ENCODE results near the gene ZNF646. TPM values are rescaled to one million over a fixed set of nuclear protein-coding genes. Genes with fewer than 3 reads are reported as not detected.

The ZNF646 gene
- total RNA-seq, 6 experiments from 2014 or later, result 13.0 to 16.3 (median 14.7) TPM

DNA sequence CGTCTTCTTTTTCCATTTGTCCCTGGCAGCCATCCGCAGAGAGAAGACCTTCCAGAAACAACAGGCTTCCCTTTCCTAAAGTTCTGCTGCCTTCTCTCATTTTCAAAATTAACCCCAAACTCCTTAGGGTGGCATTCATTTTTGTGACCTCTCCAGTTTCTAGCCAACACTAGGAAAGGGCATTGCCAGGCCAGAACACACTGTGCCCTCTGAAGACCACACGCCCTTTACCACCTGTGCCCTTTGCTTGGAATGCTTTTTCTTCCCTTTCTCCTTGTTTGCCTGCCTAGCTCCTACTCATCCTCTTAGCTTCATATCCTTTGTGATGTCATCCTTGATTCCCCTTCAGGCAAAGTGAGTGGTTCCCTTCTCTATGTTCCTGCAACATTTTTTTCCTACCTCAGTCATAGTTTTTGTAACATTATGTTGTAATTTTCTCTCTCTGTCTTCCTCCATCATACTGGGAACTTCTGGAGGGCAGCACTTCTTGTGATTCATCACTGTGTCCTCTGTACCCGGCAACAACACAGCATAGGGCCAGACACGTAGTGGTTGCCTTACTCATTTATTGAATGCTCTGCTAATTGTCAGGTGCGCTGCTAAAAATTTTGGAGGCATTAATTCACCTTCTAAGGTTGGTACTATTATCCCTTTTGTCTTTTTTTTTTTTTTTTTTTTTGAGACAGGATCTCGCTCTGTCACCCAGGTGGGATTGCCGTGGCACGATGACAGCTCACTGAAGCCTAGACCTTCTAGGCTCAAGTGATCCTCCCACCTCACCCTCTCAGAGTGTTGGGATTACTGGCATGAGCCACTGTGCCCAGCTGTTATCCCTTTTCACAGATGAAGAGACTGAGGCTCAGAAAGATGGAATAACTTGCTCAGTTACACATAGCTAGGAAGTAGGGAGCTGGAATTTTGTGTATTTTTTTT, 44.3 kb downstream of the ZNF646 start:
- peaks cover 14% of the 10 kb centered on the region for H3K4me1 Mint-ChIP-seq (ENCODE audit: low read depth)
- H3K27ac Mint-ChIP-seq, result peak overlapping the region; percentile 99
- H3K27me3 Mint-ChIP-seq (ENCODE audit: insufficient read depth), result peaks cover 6% of the 10 kb centered on the region

GRCh38 chr16:31120129-31120528, 45.9 kb downstream of the ZNF646 start:
- DNase-seq, result no peak
- Mint-ChIP-seq H3K27me3 (ENCODE audit: insufficient read depth) (peaks cover 6% of the 10 kb centered on the region), H3K9me3 (no peaks in the 10 kb centered on the region), H3K4me3 (no peak overlapping the region), H3K27ac (no peak overlapping the region), H3K4me1 (ENCODE audit: low read depth) (peaks cover 14% of the 10 kb centered on the region), H3K36me3 (ENCODE audit: low read depth) (peaks cover 7% of the 10 kb centered on the region)
- TF ChIP-seq CTCF (IDR thresholded peaks at IDR 0.05), result no peak

More for the DNA sequence above, 44.3 kb downstream of the ZNF646 start:
- Mint-ChIP-seq H3K36me3 (ENCODE audit: low read depth) (peaks cover 12% of the 10 kb centered on the region), H3K4me3 (peak overlapping the region; percentile 91), H3K9me3 (no peaks in the 10 kb centered on the region)
- no peak for TF ChIP-seq CTCF (IDR thresholded peaks at IDR 0.05)
- peak; percentile 93 for DNase-seq

DNA sequence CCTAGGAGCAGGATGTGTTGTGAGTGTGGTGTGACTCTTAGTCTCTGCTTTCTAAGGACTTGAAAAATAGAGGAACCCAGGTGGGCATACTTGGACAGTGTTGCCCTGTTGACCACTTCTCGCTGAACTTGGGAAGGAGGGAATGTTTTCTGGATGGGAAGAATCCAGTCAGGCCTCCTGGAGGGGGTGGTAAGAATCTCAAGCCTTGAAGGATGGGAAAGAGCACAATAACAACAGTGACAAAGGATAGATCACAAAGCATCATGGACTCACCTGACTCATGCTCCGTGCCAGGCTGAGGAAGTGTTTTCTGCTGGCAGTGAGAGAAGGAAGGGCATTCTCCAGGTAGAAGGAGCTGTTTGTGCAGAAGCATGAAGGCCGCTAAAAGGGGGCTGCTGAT, 51.6 kb downstream of the ZNF646 start:
- Mint-ChIP-seq H3K4me3 (no peak overlapping the region), H3K36me3 (ENCODE audit: low read depth) (peaks cover 7% of the 10 kb centered on the region; the same call in 1 of the 2 replicates), H3K9me3 (no peaks in the 10 kb centered on the region), H3K27ac (no peak overlapping the region), H3K4me1 (ENCODE audit: low read depth) (no peaks in the 10 kb centered on the region), H3K27me3 (ENCODE audit: insufficient read depth) (peaks cover 4% of the 10 kb centered on the region; the same call in 1 of the 2 replicates)
- TF ChIP-seq CTCF (IDR thresholded peaks at IDR 0.05), result no peak
- DNase-seq, result no peak

DNA sequence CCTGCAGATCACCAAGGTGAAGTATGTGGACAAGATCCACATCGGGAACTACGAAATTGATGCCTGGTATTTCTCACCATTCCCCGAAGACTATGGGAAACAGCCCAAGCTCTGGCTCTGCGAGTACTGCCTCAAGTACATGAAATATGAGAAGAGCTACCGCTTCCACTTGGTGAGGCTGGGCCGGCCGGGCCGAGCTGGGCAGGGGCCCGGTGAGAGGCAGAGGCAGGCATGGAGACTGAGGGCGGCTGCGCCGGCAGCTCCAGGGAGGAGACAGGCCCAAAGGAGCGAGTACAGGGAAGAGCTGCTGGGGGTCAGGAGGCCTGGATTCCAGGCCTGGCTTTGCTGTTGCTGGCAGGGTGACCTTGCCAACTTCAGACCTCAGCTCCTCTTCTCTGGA, 53.0 kb downstream of the ZNF646 start:
- peaks cover 2% of the 10 kb centered on the region; the same call in 1 of the 2 replicates for H3K36me3 Mint-ChIP-seq (ENCODE audit: low read depth)
- no peak for DNase-seq
- H3K27ac Mint-ChIP-seq, result no peak overlapping the region; the same call in 1 of the 2 replicates
- no peaks in the 10 kb centered on the region for H3K4me1 Mint-ChIP-seq (ENCODE audit: low read depth)
- no peak for TF ChIP-seq CTCF (IDR thresholded peaks at IDR 0.05)
- no peaks in the 10 kb centered on the region for H3K9me3 Mint-ChIP-seq
- peaks cover 4% of the 10 kb centered on the region; the same call in 1 of the 2 replicates for H3K27me3 Mint-ChIP-seq (ENCODE audit: insufficient read depth)
- H3K4me3 Mint-ChIP-seq, result no peak overlapping the region

DNA sequence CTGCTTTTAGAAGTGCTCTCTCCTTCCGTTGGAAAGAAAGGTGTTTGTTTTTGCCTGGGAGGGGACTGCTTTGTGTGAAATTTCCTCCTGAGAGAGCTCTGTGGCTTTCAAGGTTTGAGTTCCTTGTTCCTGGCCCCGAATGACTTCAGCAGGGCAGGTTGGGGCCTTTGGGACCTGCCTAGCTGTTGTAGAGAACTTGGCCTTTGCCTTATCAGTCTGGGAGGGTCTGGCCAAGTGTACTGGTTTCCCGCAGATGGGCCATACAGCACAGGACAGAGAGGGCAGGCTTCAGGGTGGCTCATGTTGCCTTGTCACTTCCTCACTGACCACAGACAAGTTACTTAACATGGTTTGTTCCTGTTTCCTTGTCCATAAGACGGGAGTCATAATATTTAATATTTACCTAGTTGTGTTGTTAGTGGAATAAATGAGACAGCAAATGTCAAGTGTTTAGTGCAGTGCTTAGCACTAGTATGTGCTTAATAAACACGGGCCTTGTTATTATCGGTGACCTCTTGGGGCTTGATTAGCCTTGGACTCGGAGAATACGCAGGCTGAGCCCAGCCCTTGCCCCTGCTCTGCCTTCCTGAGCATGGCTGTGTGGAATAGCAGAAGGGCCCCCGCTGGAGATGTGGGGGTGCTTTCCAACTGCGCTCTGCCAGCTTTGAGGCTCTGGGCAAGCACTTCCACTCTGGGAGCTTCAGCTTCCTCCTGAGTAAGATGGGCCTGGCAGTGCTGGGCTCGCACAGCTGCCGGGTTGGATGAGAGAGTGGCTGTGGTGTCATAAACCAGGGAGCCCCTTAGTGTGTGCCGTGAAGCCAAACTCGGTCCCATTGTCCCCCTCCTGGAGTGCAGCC, 54.7 kb downstream of the ZNF646 start:
- H3K36me3 Mint-ChIP-seq (ENCODE audit: low read depth), result no peaks in the 10 kb centered on the region
- H3K4me1 Mint-ChIP-seq (ENCODE audit: low read depth), result peaks cover 4% of the 10 kb centered on the region
- H3K4me3 Mint-ChIP-seq, result no peak overlapping the region
- DNase-seq, result no peak
- H3K27me3 Mint-ChIP-seq (ENCODE audit: insufficient read depth), result peaks cover 6% of the 10 kb centered on the region
- H3K27ac Mint-ChIP-seq, result peak overlapping the region; percentile 12; the same call in 1 of the 2 replicates
- H3K9me3 Mint-ChIP-seq, result no peaks in the 10 kb centered on the region
- TF ChIP-seq CTCF (IDR thresholded peaks at IDR 0.05), result no peak

Measured in HFFc6 (cell line).